ENCODE results near the gene RBM43. TPM values are rescaled to one million over a fixed set of nuclear protein-coding genes. Genes with fewer than 3 reads are reported as not detected.

RBM43 gene
- polyA plus RNA-seq, 1 of the 3 experiments (the other 2 are of a cell fraction) = 2.0 TPM

GRCh38 chr2:151228847-151229512 is 32.7 kb downstream of the RBM43 start:
- ChIA-PET POLR2A (no interaction called here), CTCF (interaction anchor here (0.6 to 6.5 kb wide), 3 partner anchors 10 to 1633 kb away, joined by 3 to 36 read pairs (median 3); no protein-coding TSS in a partner anchor)
- TF ChIP-seq FOSL2 (IDR thresholded peaks at IDR 0.05; ENCODE audit: borderline replicate concordance, low read depth) (no peak), IRF3 (IDR thresholded peaks at IDR 0.05; ENCODE audit: low read depth, low read length) (no peak), REST (IDR thresholded peaks at IDR 0.05; ENCODE audit: low read depth, low read length) (no peak), SIN3A (IDR thresholded peaks at IDR 0.05; ENCODE audit: borderline replicate concordance, low read depth, low read length) (no peak), TEAD4 (IDR thresholded peaks at IDR 0.05; ENCODE audit: borderline replicate concordance, insufficient read depth) (no peak), POLR2AphosphoS5 (IDR thresholded peaks at IDR 0.05; ENCODE audit: low read depth, low read length) (no peak), SMC3 (IDR thresholded peaks at IDR 0.05; ENCODE audit: low read depth, low read length) (no peak), RFX5 (IDR thresholded peaks at IDR 0.05; ENCODE audit: low read length) (no peak), RAD21 (IDR thresholded peaks at IDR 0.05; ENCODE audit: low read length) (no peak), YY1 (IDR thresholded peaks at IDR 0.05; ENCODE audit: low read depth) (no peak), NRF1 (IDR thresholded peaks at IDR 0.05; ENCODE audit: low read depth, low read length) (no peak), EZH2phosphoT487 (IDR thresholded peaks at IDR 0.05; ENCODE audit: borderline replicate concordance, low read depth) (no peak), EP300 (IDR thresholded peaks at IDR 0.05; ENCODE audit: borderline replicate concordance in 1 of 2, low read depth in 1 of 2, low read length in 1 of 2) (no peak), ZBTB33 (IDR thresholded peaks at IDR 0.05; ENCODE audit: borderline replicate concordance, low read depth) (no peak), USF2 (IDR thresholded peaks at IDR 0.05; ENCODE audit: borderline replicate concordance, low read depth, low read length) (no peak), FOXM1 (IDR thresholded peaks at IDR 0.05; ENCODE audit: low read depth) (no peak), MEF2A (IDR thresholded peaks at IDR 0.05; ENCODE audit: borderline replicate concordance, low read depth) (no peak)
- no peaks in the 10 kb centered on the region for H4K20me1 ChIP-seq (ENCODE audit: insufficient read depth)
- no peaks in the 10 kb centered on the region for H3F3A ChIP-seq (replicated peaks; ENCODE audit: insufficient read depth)
- no peaks in the 10 kb centered on the region for H3K36me3 ChIP-seq (replicated peaks in 1 of 2; ENCODE audit: control insufficient read depth in 1 of 2, insufficient read depth in 2 of 2, low read length in 1 of 2)
- H3K9me2 ChIP-seq = no peaks in the 10 kb centered on the region
- H3K4me1 ChIP-seq (ENCODE audit: control insufficient read depth in 1 of 2, insufficient read depth in 2 of 2, low read depth in 1 of 2, low read length in 1 of 2) = no peaks in the 10 kb centered on the region
- H3K27ac ChIP-seq (ENCODE audit: low read depth in 2 of 2, low read length in 1 of 2) = no peak overlapping the region
- no peak overlapping the region for H2AFZ ChIP-seq (ENCODE audit: low read depth)
- DNase-seq = no peak
- no peaks in the 10 kb centered on the region for H3K27me3 ChIP-seq (ENCODE audit: insufficient read depth)
- H3K9ac ChIP-seq = no peak overlapping the region
- no peaks in the 10 kb centered on the region for H3K9me3 ChIP-seq
- no peaks in the 10 kb centered on the region for H3K79me2 ChIP-seq (ENCODE audit: insufficient read depth)
- no peak overlapping the region for H3K4me2 ChIP-seq
- no peak overlapping the region for H3K4me3 ChIP-seq (ENCODE audit: low read depth in 2 of 2, low read length in 1 of 2)
